Activated CD4-positive, CD25-positive, alpha-beta regulatory T cell treated with anti-CD3 and anti-CD28 coated beads, Interleukin-2, amount 50 U/mL, for 72 hours (primary cell): ENCODE results near the gene ANKMY1.

Source experiments
- DNase-seq: peaks from one replicate; pipeline ENCODE4 v3.0.0; 2021

ANKMY1 gene

GRCh38 chr2:240442891-240443715, 114.7 kb downstream of the ANKMY1 start:
- DNase-seq, result no peak

- DNase-seq, result no peak
Measured at GRCh38 chr2:240441993-240442411, 115.8 kb downstream of the ANKMY1 start.

DNA sequence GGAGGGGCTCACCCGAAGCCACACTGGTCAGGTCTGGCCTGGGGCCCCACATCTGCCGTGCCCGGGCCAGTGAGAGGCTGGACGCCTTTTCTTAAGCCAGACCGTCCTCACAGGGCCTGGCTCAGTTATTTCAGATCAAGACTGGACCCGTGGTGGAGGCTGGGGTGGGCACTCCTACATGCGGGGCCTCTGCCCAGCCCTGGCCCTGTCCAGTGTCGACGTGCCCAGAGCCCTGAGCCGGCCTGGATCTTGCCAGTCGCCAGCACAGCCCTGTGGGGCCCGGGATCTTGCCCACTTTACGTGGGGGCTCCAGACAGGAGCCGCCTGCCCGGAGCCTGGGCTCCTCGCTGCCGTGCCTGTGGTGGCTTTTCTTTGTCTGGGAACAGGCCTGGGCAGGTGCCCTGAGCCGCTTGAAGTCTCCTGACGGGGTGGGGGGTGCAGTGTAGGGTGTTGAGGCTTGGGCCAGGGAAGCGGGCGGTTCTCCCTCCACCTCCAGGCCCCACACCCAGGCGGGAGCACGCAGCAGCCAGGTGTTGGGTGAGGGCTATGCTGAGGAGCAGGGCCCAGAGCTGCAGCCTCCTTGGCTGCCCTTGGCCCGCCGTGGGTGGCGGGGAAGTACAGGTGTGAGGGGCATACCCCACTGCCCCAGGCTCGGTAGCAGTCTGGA, 116.3 kb downstream of the ANKMY1 start:
- no peak for DNase-seq

DNA sequence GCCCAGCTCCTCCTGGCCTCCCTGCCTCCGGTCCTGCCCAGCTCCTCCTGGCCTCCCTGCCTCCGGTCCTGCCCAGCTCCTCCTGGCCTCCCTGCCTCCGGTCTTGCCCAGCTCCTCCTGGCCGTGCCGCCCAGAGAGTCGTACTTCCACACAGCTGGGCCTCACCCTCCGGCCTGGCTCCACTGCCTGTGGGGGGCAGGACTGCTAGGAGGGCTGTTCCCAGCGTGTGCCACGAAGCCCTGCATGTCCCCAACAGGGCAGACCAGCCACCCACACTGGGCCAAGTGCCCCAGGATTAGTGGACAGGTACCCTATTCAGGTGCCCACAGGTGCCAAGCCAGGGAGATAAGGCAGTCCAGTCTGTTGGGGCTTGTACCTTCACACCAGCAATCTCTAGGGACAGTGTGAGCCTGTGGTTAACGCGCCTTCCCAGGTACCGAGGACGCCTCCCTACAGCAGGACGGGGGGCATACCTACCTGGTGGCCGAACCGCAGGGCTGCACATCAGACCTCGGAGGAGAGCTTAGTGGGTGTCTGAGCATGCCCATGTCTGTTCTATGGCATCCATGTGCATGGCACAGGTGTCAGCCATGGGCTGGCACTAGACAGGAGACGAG, 117.0 kb downstream of the ANKMY1 start:
- no peak for DNase-seq

DNA sequence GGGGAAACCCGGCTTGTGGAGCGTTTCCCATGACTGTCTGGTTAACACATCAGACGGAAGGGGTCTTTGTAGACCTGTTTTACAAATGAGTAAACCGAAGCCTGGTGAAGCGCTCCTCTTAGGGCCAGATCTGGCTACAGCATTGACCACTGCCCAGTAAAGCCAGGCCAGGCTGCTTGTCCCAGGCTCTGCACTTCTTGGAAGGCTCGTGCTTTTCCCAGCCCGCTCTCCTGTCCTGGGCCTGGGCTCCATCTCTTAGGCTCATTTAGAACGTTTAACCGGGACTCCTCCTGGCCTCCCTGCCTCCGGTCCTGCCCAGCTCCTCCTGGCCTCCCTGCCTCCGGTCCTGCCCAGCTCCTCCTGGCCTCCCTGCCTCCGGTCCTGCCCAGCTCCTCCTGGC, 117.5 kb downstream of the ANKMY1 start:
- DNase-seq, result no peak

DNA sequence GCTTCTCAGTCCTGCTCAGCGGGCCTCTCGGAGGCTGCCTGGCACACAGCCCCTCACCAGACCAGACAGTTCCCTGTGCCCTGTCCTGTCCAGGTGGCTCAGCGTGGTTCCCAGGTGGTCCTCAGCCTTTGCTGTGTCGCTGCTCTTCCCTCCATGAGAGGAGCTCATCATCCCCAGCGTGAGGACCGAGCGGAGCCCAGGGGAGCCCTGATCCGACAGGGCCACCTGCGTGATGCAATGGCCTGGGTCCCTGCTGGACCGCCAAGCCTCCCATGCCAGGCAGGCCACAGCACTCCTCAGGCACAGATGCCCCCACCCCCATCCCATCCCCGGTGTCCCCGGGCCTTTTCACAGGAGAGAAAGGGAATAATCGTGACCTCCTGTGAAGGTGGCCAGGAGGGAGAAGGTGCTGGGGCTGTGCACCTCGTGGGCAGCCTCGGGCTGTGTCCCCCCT, 118.1 kb downstream of the ANKMY1 start:
- DNase-seq, result no peak

DNA sequence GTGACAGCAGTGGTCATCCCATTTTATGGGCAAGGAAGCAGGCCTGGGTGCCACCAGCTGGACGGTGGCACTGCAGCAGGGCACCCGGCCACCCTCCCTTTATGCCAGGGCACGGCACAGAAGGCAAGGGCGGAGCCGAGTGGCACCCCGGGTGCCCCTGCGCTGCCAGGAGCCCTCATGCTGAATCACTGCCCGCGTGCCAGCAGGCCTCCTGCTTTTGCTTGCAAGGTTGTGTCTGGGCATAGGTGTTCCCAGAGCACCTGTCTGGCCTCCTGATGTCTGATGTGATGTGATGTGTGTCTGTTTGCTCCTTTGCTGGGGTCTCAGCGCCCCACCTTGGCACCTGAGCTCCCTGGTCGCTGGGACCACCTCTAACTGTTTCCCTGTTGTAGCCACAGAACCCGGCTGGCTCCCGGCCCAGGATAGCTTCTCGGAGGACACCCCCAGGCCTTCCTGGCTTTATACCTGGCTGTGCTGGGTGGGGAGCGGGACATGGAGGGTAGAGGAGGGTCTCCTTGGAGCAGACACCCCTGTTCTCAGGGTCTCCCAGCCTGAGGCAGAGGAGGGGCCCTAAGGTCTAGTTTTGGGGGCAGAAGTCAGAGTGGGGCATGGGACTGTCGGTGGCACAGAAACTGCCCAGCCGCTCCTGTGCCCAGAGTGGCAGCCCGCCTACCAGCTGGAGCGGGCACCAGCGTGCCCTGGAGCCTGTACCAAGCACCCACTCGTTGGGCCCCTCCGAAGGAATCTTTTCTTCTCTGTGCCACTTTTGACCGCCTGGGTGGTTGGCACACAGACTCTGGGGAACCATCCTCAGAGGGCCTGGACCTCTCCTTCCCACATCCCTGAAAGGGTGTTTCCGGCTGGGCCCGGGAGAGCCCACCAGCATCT, 118.7 kb downstream of the ANKMY1 start:
- DNase-seq, result no peak

GRCh38 chr2:240437861-240438809, 119.7 kb downstream of the ANKMY1 start:
- peak; percentile 73 for DNase-seq

GRCh38 chr2:240437551-240437860, 120.3 kb downstream of the ANKMY1 start:
- DNase-seq, result peak; percentile 25

DNA sequence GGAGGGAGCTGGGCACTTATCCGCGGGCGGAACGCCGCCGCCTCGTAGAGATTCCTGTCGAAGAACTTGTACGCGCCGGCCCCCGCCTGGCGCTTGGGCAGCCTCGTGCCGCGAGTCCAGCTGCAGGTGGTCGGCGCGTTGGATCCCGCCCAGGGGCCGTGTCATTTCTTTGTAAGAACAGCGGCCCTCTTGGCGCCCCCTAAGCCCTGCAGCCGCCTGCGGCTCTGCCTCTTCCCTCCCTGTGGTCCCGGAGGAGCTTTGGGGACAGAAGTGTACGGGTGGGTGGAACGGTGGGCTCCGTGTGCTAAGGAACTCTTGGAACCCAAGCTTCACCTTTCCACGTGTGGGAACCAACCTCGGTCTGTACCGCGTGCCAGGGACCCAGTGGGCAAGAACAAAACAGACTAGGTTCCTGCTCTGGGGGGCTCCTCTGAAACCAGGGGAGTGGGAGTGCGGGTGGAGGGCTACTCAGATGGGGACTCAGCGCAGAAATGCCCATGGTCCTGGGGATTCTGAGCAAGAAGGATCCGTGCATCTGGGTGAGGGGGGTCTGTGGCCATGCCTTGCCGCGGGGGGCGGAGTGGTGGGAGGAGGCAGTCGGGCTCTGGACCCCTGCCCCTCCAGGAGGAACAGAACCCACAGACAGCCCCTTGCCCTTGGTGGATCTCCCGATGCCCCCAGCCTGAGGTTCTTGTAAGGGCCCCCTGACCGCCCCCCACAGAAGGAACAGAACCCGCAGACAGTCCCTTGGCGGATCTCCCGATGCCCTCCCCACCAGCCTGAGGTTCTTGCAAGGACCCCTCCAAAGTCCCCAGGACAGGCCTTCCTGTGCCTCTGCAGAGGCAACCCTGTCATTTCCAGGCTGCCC, 120.9 kb downstream of the ANKMY1 start:
- DNase-seq, result peak; percentile 21

DNA sequence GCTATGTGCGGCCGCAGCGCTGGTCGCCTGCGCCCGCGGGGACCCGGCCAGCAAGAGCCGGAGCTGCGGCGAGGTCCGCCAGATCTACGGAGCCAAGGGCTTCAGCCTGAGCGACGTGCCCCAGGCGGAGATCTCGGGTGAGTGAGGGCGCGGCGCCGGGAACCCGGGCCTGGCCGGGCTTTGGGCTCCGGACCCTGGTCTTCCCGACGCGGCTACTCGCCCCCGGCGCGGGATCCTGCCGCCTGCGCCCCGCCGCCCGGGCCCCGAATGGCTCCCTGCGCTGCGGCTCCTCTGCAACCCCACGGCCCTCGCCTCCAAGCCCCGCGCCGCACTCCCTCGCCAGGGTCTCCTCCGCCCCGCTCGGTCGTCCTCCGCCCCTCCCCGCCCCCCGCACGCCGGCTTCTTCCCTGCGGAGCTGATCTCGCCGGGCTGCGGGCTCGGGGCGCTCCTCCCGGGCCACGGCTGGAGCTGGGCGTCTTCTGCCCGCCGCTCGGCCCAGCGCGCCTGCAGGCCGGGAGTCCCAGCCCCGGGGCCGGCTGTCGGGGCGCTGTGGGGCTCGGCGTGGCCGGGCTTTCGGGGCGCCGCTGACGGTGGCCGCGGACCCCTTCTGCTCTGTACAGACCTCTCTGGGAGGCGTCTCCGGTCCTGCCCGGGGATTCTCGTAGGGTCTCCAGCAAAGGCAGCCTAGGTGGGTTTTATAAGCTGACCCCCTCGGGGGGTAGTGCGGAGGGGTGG, 121.7 kb downstream of the ANKMY1 start:
- DNase-seq, result peak; percentile 27

GRCh38 chr2:240435457-240435947, 122.3 kb downstream of the ANKMY1 start, which contains the start of gene GPC1:
Gene GPC1, plus strand, starts transcription at chr2:240435663. Its CDS starts 256 bp downstream, at chr2:240435919.
- peak; percentile 56 for DNase-seq

DNA sequence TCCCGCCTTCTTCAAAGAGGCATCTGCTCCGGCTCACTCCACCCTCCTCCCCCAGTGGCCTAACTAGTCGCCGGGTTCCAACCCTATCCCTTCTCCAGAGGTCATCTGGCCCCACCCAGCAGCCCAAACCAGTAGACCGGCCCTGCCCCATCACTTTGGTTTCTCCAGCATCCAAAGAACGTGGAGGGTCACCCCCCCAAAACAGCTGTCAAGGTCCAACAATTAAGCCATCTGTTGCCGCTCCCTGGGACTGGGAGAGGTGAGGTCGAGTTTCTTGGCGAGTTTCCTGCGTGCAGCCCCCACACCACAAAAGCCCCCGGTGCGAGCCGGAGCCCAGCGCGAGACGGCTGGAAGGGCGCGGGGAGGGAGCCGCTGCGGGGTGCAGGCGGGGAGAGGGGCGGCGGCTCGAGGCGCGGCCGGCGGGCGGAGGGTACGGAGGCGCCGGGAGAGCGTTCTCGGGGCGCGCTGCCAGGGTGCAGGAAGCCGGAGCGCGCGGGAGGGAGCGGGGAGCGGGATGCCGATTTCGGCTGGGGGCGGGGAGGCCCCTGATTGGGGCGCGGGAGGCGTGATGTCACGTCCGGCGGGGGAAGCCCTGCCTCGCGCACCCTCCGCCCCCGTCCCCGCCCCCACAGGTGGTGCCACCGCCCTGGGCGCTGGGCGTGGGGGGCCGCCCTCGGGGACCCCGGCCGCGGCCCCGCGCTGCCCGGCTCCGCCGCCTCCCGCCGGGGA, 122.9 kb downstream of the ANKMY1 start:
- peak; percentile 81 for DNase-seq

DNA sequence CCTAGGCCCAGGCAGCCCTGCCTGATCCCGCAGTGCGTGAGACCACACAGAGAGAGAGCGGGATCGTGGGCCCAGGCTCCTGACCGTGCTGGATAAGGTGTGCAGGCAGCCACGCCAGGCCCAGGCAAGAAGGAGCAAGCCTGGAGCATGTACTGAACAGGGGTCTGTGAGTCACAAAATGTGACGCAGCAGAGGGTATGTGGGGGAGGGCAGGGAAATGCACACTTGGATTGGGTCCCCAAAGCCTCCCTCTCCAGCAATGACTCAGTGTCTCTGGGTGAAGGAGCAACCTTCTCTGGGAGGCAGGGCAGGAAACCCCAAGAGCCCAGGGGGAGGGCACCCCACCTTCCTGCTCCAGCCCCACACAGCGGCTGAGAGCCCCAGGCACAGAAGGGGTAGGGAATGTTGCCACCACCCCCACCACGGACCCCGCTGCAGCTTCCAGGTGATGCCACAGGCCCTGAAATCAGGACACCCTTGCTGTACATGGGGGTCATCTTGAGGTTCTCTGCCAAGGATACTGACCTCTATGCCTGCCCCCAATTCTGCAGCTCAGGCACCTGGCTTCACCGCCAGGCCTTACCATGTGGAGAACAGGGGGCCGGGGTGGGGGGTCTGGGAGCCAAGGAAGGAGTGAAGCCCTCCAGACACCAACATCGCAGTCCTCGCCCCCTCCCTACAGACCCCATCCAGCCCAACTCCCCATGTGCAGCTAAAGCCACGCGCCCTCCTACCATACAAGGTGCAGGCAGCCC, 123.6 kb downstream of the ANKMY1 start:
- DNase-seq, result peak; percentile 26

GRCh38 chr2:240432820-240433801, 124.7 kb downstream of the ANKMY1 start:
- DNase-seq, result peak; percentile 28

- DNase-seq, result peak; percentile 9
Measured at GRCh38 chr2:240432430-240432819, 125.4 kb downstream of the ANKMY1 start.
